ENCODE data around the gene NEDD4L.

The NEDD4L gene

DNA sequence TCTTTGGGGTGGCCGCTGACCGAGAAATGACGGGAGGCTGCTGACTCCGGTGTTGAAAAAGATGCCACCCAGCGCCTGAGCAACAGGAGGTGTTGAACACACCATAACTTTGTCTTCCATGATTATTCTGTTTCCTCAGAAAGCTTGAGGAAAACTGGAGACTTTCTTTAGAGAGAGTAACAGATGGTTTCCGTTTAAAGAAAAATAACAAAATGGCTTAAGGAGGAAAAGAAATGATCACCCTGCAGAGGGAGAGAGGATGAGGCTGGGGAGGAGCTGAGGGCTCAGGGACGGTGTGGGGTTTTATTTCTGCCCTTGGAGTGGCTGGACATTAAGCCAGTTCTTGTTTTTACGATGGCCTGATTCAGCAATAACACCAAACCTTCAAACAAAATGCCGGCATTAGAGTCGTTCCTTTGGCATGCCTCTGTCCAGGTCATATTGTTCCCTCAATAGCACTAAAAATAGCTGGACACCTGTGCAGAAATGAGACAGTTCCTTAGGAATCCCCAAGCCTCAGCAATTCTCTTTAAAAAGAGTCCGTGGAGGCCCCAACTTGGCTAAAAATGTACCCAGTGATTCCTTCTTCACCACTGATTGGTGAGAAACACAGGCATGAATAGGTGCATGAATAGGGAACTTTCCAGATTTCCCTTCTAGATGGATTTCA is 402.5 kb downstream of the NEDD4L start:
- H3K9ac ChIP-seq (ENCODE audit: low read length): no peak overlapping the region
- no peak overlapping the region for H3K4me3 ChIP-seq (ENCODE audit: low read length)
- H3K4me1 ChIP-seq (ENCODE audit: control insufficient read depth, insufficient read depth, low read length): no peaks in the 10 kb centered on the region

DNA sequence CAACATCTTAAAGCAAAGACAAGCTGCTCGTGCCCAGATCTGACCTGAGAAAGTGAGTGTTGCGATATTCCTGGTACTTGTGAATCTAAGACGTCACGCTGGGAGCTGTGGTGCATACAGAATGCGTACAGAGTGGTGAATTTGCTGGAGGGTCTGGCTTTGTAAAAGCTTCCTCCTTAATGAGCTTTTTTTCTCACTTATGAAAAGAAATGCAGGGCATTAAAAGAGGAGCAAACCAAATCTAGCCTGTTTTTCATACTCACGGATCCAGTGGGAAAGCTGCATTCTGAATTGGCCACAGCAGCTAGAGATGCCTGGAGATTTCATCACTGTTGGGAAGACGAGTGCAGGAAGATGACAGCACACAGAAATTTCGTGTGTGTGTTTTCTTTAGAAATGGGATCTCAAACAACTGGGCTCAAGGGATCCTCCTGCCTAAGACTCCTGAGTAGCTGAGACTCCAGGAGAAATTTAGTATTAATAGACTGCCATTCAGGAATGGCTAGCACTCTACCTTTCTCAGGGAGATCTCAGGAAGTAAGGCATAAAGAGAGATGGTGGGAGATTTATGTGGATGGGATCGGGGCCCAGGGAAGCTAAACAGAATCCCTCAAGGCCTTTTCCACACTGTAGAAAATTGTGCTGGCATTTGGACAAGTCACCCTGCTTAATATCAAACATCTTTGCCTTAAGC is 403.5 kb downstream of the NEDD4L start:
- Histone ChIP-seq H3K4me3 (ENCODE audit: low read length) (no peak overlapping the region), H3K36me3 (ENCODE audit: control insufficient read depth, insufficient read depth, low read length) (no peaks in the 10 kb centered on the region), H3K27me3 (ENCODE audit: control insufficient read depth, insufficient read depth, low read length) (no peaks in the 10 kb centered on the region), H3K9ac (ENCODE audit: low read length) (no peak overlapping the region), H3K4me1 (ENCODE audit: control insufficient read depth, insufficient read depth, low read length) (no peaks in the 10 kb centered on the region), H3K9me3 (ENCODE audit: control insufficient read depth, low read length) (no peaks in the 10 kb centered on the region)

More for the DNA sequence above, 402.5 kb downstream of the NEDD4L start:
- Histone ChIP-seq H3K9me3 (ENCODE audit: control insufficient read depth, low read length) (no peaks in the 10 kb centered on the region), H3K36me3 (ENCODE audit: control insufficient read depth, insufficient read depth, low read length) (no peaks in the 10 kb centered on the region), H3K27me3 (ENCODE audit: control insufficient read depth, insufficient read depth, low read length) (no peaks in the 10 kb centered on the region)

DNA sequence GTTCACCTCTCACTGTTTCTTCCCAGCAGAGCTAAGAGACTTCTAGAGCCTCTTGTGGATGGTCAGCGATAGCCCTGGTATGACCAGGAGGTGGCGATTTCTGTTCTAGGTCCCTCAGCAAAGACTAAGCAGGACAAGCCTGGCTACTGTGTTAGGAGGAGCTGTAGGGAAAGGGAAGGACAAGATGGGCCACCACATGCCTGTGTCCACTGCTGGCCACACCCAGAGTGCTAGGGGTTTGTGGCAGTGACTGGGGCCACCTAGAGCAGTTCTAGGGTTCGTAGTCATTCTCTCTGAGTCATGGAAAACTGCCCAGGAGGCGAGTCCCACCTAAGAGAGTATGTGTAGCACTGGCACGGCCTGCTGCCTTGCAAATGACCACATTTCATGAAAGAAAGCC is 405.4 kb downstream of the NEDD4L start:
- Histone ChIP-seq H3K27me3 (ENCODE audit: control insufficient read depth, insufficient read depth, low read length) (no peaks in the 10 kb centered on the region), H3K9ac (ENCODE audit: low read length) (no peak overlapping the region), H3K9me3 (ENCODE audit: control insufficient read depth, low read length) (no peaks in the 10 kb centered on the region), H3K4me1 (ENCODE audit: control insufficient read depth, insufficient read depth, low read length) (no peaks in the 10 kb centered on the region), H3K4me3 (ENCODE audit: low read length) (no peak overlapping the region), H3K36me3 (ENCODE audit: control insufficient read depth, insufficient read depth, low read length) (no peaks in the 10 kb centered on the region)
